Effector memory CD8-positive, alpha-beta T cell (primary cell): ENCODE data around the gene MTMR3.
"Not testable (repeated sequence)": the region's sequence is repeated elsewhere in the genome, so short reads cannot be mapped to it uniquely, and the experiment has no call there.

ENCODE experiments used
- ATAC-seq: fragments of 150-1000 bp; cut with Tn5 transposase; replicated peaks from 2 replicates; pipeline ENCODE4 v1.10.0; 2021; ENCODE audit warnings: mild to moderate bottlenecking, moderate library complexity
- DNase-seq, 3 experiments: peaks; one replicate each; pipeline ENCODE4 v3.0.0; 2021
- H3K27ac Mint-ChIP-seq, 2 donors: one replicate each; pipeline ENCODE4 v1.8.0; 2022; ENCODE audit warnings: mild to moderate bottlenecking in 2 of 2, mixed read lengths in 2 of 2, moderate library complexity in 2 of 2
- H3K27me3 Mint-ChIP-seq, 2 donors: one replicate each; pipeline ENCODE4 v1.8.0; 2022; ENCODE audit warnings: mixed read lengths in 2 of 2
- H3K36me3 Mint-ChIP-seq: one replicate; pipeline ENCODE4 v1.8.0; 2022; ENCODE audit warnings: mild to moderate bottlenecking, moderate library complexity, mixed read lengths; ENCODE audit not compliant: insufficient read depth
- H3K4me1 Mint-ChIP-seq, 2 donors: one replicate each; pipeline ENCODE4 v1.8.0; 2022; ENCODE audit warnings: low read depth in 2 of 2, mixed read lengths in 2 of 2
- H3K4me3 Mint-ChIP-seq, 2 donors: one replicate each; pipeline ENCODE4 v1.8.0; 2022; ENCODE audit warnings: mild to moderate bottlenecking in 2 of 2, mixed read lengths in 2 of 2, moderate library complexity in 2 of 2
- H3K9me3 Mint-ChIP-seq, 2 donors: one replicate each; pipeline ENCODE4 v1.8.0; 2022; ENCODE audit warnings: mixed read lengths in 2 of 2

MTMR3 gene

GRCh38 chr22:29855611-29856181, 27.3 kb upstream of the MTMR3 start:
- H3K4me1 Mint-ChIP-seq = no peaks in the 10 kb centered on the region
- no peak overlapping the region for H3K27ac Mint-ChIP-seq
- DNase-seq (no peak), ATAC-seq (no peak)
- no peaks in the 10 kb centered on the region for H3K36me3 Mint-ChIP-seq
- peaks cover 0 to 5% of the 10 kb centered on the region in 2 donors for H3K27me3 Mint-ChIP-seq
- no peaks in the 10 kb centered on the region for H3K9me3 Mint-ChIP-seq
- no peak overlapping the region for H3K4me3 Mint-ChIP-seq

- Mint-ChIP-seq H3K27me3 (peaks cover 0 to 5% of the 10 kb centered on the region in 2 donors), H3K4me1 (no peaks in the 10 kb centered on the region), H3K36me3 (no peaks in the 10 kb centered on the region), H3K9me3 (no peaks in the 10 kb centered on the region), H3K4me3 (no peak overlapping the region), H3K27ac (no peak overlapping the region)
- DNase-seq = no peak
- no peak for ATAC-seq
These were observed 26.5 kb upstream of the MTMR3 start for GRCh38 chr22:29856496-29856895.

GRCh38 chr22:29859030-29859429, 23.9 kb upstream of the MTMR3 start:
- H3K36me3 Mint-ChIP-seq, H3K4me1 Mint-ChIP-seq, H3K9me3 Mint-ChIP-seq, DNase-seq, H3K4me3 Mint-ChIP-seq, H3K27me3 Mint-ChIP-seq, H3K27ac Mint-ChIP-seq, ATAC-seq: not testable (repeated sequence)

DNA sequence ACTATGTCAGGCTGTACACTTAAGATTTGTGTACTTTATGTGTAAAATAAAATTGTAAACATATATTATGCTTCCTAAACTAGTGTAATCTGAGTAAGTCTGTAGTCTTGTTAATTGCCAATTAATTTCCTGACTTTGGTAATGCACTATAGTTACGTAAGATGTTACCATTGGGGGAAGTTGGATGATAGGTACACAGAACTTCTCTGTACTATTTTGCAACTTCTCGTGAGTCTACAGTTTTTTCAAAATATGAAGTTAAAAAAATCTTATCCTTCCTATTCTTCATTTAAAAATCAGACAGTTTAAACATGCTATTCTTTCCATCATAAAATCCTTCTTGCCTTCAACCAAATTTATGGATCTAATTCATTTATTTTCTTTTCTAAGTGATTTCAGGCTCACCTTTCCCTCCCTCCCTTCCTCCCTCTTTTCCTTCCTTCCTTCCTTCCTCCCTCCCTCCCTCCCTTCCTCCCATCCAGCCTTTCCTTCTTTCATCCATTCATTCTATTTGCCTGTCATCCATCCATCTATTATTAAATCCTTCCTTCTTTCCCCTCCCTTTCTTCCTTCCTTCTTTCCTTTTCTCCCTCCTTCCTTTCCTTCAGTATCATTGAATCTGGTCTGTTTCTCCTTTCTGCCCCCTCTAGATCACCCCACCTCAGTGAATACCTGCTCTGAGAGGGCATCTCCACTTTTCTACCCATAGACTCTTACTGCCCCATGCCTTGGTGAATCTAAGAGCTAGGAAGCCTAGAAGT, 22.8 kb upstream of the MTMR3 start:
- H3K27ac Mint-ChIP-seq = no peak overlapping the region
- H3K27me3 Mint-ChIP-seq = no peaks in the 10 kb centered on the region
- DNase-seq (no peak), ATAC-seq (no peak)
- H3K4me3 Mint-ChIP-seq = no peak overlapping the region
- no peaks in the 10 kb centered on the region for H3K4me1 Mint-ChIP-seq
- H3K9me3 Mint-ChIP-seq = no peaks in the 10 kb centered on the region
- no peaks in the 10 kb centered on the region for H3K36me3 Mint-ChIP-seq

GRCh38 chr22:29861672-29862297, 21.2 kb upstream of the MTMR3 start:
- Mint-ChIP-seq H3K36me3 (no peaks in the 10 kb centered on the region), H3K4me1 (no peaks in the 10 kb centered on the region), H3K27ac (no peak overlapping the region), H3K4me3 (no peak overlapping the region), H3K9me3 (no peaks in the 10 kb centered on the region), H3K27me3 (no peaks in the 10 kb centered on the region)
- ATAC-seq (no peak), DNase-seq (no peak)

- not testable (repeated sequence) for H3K4me3 Mint-ChIP-seq, H3K36me3 Mint-ChIP-seq, H3K27ac Mint-ChIP-seq, DNase-seq, H3K4me1 Mint-ChIP-seq, ATAC-seq, H3K9me3 Mint-ChIP-seq
- peaks cover 12 to 14% of the 10 kb centered on the region in 2 donors for H3K27me3 Mint-ChIP-seq
These were observed 17.4 kb upstream of the MTMR3 start for GRCh38 chr22:29865572-29865971.

- ATAC-seq = no peak
- no peaks in the 10 kb centered on the region for H3K9me3 Mint-ChIP-seq
These were observed 15.7 kb upstream of the MTMR3 start for GRCh38 chr22:29867260-29867659.

DNA sequence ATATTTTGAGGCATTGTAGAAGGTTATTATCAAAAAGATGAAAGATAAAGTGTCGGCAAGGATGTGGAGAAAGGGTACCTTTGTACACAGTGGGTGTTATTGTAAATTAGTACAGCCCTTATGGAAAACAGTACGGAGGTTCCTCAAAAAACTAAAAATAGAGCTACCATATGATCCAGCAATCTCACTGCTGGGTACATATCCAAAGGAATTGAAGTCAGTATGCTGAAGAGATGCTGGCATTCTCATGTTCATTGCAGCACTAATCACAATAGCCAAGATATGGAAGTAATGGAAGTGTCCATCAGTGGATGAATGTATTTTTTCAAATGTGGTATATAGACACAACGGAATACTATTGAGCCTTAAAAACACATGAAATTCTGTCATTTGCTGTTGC, 15.1 kb upstream of the MTMR3 start:
- H3K27ac Mint-ChIP-seq = no peak overlapping the region

More at GRCh38 chr22:29867260-29867659, 15.7 kb upstream of the MTMR3 start:
- Mint-ChIP-seq H3K4me1 (no peaks in the 10 kb centered on the region), H3K4me3 (no peak overlapping the region), H3K36me3 (no peaks in the 10 kb centered on the region), H3K27ac (no peak overlapping the region), H3K27me3 (peaks cover 12 to 14% of the 10 kb centered on the region in 2 donors)
- DNase-seq = no peak

DNA sequence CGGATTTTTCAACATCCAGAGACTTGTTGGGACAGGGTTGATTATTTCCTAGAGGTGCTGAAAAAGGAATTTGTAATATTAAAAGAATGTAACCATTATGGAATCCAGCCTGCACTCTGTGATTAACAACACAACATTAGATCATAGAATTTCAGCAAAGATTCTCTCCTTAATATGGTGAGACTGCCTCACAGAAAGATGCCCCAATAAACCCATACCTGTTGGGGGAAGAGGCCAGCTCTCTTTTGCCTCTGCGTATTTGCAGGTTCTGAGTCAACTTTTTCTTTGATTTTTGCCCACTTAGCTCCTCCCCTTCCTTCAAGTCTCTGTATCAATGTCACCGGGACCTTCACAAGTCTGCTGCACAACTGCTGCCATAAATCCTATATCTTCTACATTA, 12.4 kb upstream of the MTMR3 start:
- DNase-seq = no peak
- H3K9me3 Mint-ChIP-seq = no peaks in the 10 kb centered on the region
- ATAC-seq = no peak
- H3K4me1 Mint-ChIP-seq = no peaks in the 10 kb centered on the region
- H3K4me3 Mint-ChIP-seq = no peak overlapping the region
- peaks cover 12 to 14% of the 10 kb centered on the region in 2 donors for H3K27me3 Mint-ChIP-seq
- H3K27ac Mint-ChIP-seq = no peak overlapping the region
- H3K36me3 Mint-ChIP-seq = no peaks in the 10 kb centered on the region

More for the DNA sequence above, 15.1 kb upstream of the MTMR3 start:
- Mint-ChIP-seq H3K4me3 (no peak overlapping the region), H3K4me1 (no peaks in the 10 kb centered on the region), H3K36me3 (no peaks in the 10 kb centered on the region), H3K27me3 (peaks cover 12 to 14% of the 10 kb centered on the region in 2 donors), H3K9me3 (no peaks in the 10 kb centered on the region)
- DNase-seq (no peak), ATAC-seq (no peak)

- Mint-ChIP-seq H3K36me3 (no peaks in the 10 kb centered on the region), H3K9me3 (no peaks in the 10 kb centered on the region), H3K4me1 (no peaks in the 10 kb centered on the region), H3K27ac (no peak overlapping the region), H3K4me3 (no peak overlapping the region), H3K27me3 (peaks cover 12 to 14% of the 10 kb centered on the region in 2 donors)
- DNase-seq (no peak), ATAC-seq (no peak)
These were observed 11.3 kb upstream of the MTMR3 start for GRCh38 chr22:29871684-29872083.

DNA sequence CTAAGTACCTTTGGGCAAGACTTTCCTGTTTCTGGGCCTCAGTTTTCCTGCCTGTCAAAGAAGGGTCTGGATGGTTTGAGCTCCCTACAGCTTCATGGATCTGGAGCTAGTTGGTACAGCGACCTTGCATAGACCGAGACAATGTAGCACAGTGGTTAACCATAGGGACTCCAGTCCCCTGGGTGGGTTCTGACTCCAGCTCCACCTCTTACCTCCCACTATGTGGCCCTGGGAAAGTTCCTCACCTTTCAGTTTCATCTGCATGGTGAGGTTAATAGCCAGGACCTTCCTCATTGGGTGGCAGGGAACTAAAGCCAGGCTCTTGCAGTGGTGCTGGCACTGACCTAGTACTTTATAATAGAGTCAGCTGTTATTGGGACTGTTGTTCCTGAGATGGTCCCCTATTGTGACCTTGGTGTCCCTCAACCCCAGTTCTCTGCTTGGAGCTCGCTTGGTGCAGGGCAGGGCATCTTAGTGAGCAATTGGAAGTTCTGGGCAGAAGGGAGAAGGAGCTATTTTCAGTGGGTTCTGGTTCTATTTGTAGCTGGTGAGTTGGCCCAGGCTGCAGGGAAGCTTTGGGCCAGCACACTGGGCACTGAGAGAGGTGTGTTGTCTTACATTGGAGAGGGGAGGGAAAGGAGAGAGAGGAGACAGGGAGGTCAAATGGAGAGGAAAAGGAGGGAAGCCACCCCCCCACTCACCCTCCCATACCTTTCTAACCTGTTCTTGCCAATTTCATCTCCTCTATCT, 10.7 kb upstream of the MTMR3 start:
- peaks cover 12% of the 10 kb centered on the region in 2 donors for H3K27me3 Mint-ChIP-seq
- no peaks in the 10 kb centered on the region for H3K9me3 Mint-ChIP-seq
- H3K36me3 Mint-ChIP-seq = no peaks in the 10 kb centered on the region
- H3K27ac Mint-ChIP-seq = no peak overlapping the region
- DNase-seq (no peak), ATAC-seq (no peak)
- no peaks in the 10 kb centered on the region for H3K4me1 Mint-ChIP-seq
- H3K4me3 Mint-ChIP-seq = no peak overlapping the region

GRCh38 chr22:29872989-29873388, 10.0 kb upstream of the MTMR3 start:
- no peak for ATAC-seq
- H3K27ac Mint-ChIP-seq = no peak overlapping the region
- no peak overlapping the region for H3K4me3 Mint-ChIP-seq
- no peaks in the 10 kb centered on the region for H3K9me3 Mint-ChIP-seq
- H3K4me1 Mint-ChIP-seq = no peaks in the 10 kb centered on the region
- no peaks in the 10 kb centered on the region for H3K36me3 Mint-ChIP-seq
- peaks cover 5 to 13% of the 10 kb centered on the region in 2 donors for H3K27me3 Mint-ChIP-seq
- no peak for DNase-seq

DNA sequence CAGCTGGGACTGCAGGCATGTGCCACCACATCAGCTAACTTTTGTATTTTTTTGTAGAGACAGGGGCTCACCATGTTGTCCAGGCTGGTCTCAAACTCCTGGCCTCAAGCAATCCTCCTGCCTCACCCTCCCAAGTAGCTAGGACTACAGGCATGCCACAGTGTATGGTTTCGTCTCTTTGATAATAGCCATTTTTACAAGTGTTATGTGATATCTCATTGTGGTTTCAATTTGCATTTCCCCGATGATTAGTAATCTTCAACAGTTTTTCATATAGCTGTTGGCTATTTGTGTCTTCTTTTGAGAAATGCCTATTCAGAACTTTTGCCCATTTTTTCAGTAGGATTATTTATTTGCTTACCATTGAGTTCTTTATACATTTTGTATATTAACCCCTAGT, 9.0 kb upstream of the MTMR3 start:
- H3K4me3 Mint-ChIP-seq = no peak overlapping the region
- no peak overlapping the region for H3K27ac Mint-ChIP-seq
- DNase-seq = no peak
- H3K27me3 Mint-ChIP-seq = peaks cover 0 to 7% of the 10 kb centered on the region in 2 donors
- no peak for ATAC-seq
- H3K9me3 Mint-ChIP-seq = no peaks in the 10 kb centered on the region
- H3K4me1 Mint-ChIP-seq = no peaks in the 10 kb centered on the region
- H3K36me3 Mint-ChIP-seq = no peaks in the 10 kb centered on the region
